Adrenal gland (tissue), 5 donors: ENCODE measurements around the gene ACRBP.

Experiments used
- POLR2A ChIP-seq, 2 donors: fragments of 450-650 bp; IDR thresholded peaks; one replicate each; pipeline ENCODE4 v1.6.1; 2017; ENCODE audit warnings: antibody characterized with exemption in 2 of 2, mild to moderate bottlenecking in 2 of 2, moderate library complexity in 1 of 2
- TF ChIP-seq, protein P1 (sequence below), 6 experiments: fragments of 450-650 bp in 4 of 6; fragments of 200-600 bp in 2 of 6; sonication (generic) in 1 of 6; IDR thresholded peaks; 1 replicate in 5 of 6; 2 replicates in 1 of 6; pipeline versions ENCODE4 v1.5.1 to v1.8.0; 2016 to 2021; ENCODE audit warnings: antibody characterized with exemption in 6 of 6, mild to moderate bottlenecking in 2 of 6, moderate library complexity in 1 of 6
- donor health status: DM: no; HTN: no; CAD: no.

DNA sequence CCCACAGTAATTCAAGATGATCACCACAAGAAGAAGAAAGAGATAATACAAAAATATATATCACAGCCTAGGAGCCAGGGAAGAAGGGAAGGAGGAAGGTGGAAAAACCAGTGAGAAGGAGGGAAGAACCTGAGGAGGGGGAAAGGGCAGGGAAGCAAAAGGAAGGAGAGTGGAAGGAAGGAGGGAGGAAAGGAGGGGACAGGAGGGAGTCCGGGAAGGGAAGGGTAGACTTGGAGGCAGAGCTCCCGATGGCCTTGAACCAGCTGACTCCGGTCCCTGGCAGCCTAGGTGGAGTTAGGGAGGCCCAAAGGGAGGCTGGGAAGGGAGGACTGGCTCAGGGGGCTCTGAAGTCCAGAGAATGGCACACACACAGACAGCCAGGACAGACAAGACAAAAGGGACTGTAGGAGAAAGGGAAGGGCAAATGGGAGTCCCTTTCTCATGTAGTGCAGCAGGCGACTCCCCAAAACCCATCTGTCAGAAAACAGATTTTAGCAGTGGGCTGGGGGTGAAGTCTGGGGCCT lies 46.7 kb upstream of the ACRBP start:
- TF ChIP-seq, protein P1, sequence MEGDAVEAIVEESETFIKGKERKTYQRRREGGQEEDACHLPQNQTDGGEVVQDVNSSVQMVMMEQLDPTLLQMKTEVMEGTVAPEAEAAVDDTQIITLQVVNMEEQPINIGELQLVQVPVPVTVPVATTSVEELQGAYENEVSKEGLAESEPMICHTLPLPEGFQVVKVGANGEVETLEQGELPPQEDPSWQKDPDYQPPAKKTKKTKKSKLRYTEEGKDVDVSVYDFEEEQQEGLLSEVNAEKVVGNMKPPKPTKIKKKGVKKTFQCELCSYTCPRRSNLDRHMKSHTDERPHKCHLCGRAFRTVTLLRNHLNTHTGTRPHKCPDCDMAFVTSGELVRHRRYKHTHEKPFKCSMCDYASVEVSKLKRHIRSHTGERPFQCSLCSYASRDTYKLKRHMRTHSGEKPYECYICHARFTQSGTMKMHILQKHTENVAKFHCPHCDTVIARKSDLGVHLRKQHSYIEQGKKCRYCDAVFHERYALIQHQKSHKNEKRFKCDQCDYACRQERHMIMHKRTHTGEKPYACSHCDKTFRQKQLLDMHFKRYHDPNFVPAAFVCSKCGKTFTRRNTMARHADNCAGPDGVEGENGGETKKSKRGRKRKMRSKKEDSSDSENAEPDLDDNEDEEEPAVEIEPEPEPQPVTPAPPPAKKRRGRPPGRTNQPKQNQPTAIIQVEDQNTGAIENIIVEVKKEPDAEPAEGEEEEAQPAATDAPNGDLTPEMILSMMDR (IDR thresholded peaks at IDR 0.05): no peak
- no peak for TF ChIP-seq POLR2A (IDR thresholded peaks at IDR 0.05)
